GM21526 (cell line): ENCODE data around the gene AGMO.

Experiments used
- ATAC-seq: cut with Tn5 transposase; IDR thresholded peaks from one replicate; pipeline ENCODE4 v1.9.1; 2021; ENCODE audit warnings: moderate library complexity; ENCODE audit not compliant: unreplicated experiment, low FRiP score

The AGMO gene

DNA sequence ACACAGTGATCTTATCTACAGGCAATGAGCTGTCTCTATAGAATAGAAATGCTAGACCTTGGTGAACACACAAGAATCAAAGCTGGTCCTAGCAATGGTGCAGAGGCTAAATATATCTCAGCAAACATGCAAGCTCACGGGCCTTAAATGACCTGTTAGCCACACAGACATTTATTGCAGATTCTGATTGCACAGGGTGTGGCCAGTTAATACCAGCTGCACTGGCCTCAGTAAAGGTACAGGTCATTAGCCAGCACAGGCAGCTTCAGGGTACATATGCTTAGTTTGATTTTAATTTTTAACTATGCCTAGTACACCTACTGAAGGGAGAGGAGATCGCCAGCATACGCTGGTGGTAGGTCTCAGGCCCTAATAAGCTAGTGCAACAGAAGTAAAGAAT lies 393.9 kb downstream of the AGMO start:
- no peak for ATAC-seq

DNA sequence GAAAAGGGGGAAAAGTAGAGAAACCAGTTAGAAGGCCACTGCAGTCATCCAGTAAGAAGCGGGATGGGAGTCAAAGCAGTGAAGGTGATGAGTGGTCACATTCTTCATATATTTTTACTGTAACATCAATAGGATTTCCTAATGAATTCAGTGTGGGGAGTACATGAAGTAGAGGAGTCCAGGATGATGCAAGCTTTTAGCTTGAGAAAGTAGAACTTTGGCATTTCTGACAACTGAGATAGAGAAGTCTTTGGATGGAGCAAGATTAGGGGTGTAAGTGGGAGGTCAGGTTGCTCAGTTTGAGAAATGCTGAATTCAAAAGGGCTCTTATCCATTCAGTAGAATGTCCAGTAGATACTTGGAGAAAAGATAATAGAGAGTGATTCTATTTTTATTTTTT lies 395.2 kb downstream of the AGMO start:
- ATAC-seq = no peak

DNA sequence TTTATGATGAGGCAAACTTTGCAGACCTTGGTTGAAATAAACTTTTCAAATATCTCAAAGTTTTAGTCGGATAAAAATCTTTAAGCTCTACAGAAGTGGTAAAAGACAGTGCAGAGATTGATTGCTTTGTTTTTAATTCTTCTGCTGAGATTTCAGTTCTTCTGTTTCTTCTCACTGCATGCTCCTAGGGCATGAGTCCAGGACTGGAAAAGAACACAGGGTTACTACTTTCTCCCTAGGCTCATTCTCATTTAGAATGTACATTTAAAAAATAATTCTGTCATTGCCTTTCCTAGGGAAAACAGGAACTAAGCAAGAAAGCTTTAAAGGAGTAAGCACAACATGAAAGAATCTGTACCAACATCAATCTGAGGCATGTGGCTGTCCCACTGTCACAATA lies 402.6 kb downstream of the AGMO start:
- ATAC-seq = no peak

DNA sequence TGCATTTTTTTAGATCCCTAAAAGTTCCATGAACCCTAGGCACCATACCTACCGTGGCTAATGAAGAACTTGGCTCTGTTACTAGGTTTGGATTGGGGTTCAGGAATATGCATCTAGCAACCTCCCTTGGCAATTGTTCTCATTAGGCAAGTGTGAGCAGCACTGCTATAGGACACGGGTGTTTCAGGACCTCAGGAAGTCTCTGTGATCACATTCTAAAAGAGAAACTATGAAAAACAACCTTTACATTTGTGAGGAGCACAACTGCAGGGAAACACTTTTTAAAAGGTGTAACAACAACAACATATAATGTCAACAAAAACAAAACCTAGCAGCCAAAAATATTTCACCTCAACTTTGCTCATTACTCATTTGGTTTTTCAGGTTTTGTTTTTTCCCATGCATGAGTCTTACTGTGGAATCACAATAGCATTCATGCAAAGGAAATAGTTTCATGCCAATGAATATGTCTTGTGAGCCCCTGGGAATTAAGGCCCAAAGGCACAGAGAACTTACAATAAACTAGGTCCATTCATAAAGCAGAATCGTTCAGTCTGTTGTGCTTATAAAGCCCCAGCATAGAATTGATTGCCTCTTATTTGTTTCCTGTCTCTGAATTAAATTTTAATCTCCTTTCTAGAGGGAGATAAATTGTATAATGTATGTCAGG lies 403.5 kb downstream of the AGMO start:
- ATAC-seq = no peak
